IPS-20b (cell line): ENCODE measurements around the gene GMPR.
"Not testable (repeated sequence)": the region's sequence is repeated elsewhere in the genome, so short reads cannot be mapped to it uniquely, and the experiment has no call there.

Source experiments
- H3K27ac ChIP-seq: one replicate; pipeline ENCODE4 v1.5.1; 2013; ENCODE audit warnings: low read length
- H3K27me3 ChIP-seq: 2 replicates; pipeline ENCODE4 v1.6.1; 2013; ENCODE audit warnings: mild to moderate bottlenecking, low read length, inconsistent platforms; ENCODE audit not compliant: insufficient read depth
- H3K36me3 ChIP-seq: 2 replicates; pipeline ENCODE4 v1.6.1; 2013; ENCODE audit warnings: low read depth, mild to moderate bottlenecking, inconsistent platforms, low read length, moderate library complexity; ENCODE audit not compliant: insufficient read depth
- H3K4me1 ChIP-seq: 2 replicates; pipeline ENCODE4 v1.6.1; 2013; ENCODE audit warnings: mild to moderate bottlenecking, control low read depth, inconsistent platforms, low read length, moderate library complexity; ENCODE audit not compliant: insufficient read depth
- H3K4me3 ChIP-seq: 2 replicates; pipeline ENCODE4 v1.5.1; 2013; ENCODE audit warnings: mild to moderate bottlenecking, low read length, inconsistent platforms
- H3K9ac ChIP-seq: 2 replicates; pipeline ENCODE4 v1.6.1; 2013; ENCODE audit warnings: low read depth, mild to moderate bottlenecking, inconsistent platforms, low read length, moderate library complexity
- H3K9me3 ChIP-seq: 2 replicates; pipeline ENCODE4 v1.6.1; 2013; ENCODE audit warnings: mild to moderate bottlenecking, low read depth, low read length, inconsistent platforms; ENCODE audit not compliant: insufficient read depth

The GMPR gene

GRCh38 chr6:16267428-16268263 lies 29.3 kb downstream of the GMPR start:
- no peaks in the 10 kb centered on the region for H3K9me3 ChIP-seq
- H3K4me3 ChIP-seq = no peak overlapping the region

GRCh38 chr6:16269442-16270070 lies 31.2 kb downstream of the GMPR start:
- not testable (repeated sequence) for H3K27ac ChIP-seq, H3K27me3 ChIP-seq

More at GRCh38 chr6:16267428-16268263, 29.3 kb downstream of the GMPR start:
- Histone ChIP-seq H3K9ac (no peak overlapping the region), H3K36me3 (no peaks in the 10 kb centered on the region), H3K27ac (no peak overlapping the region), H3K27me3 (no peaks in the 10 kb centered on the region), H3K4me1 (peaks cover 3% of the 10 kb centered on the region; the same call in 1 of the 2 replicates)

GRCh38 chr6:16270178-16270794 lies 31.9 kb downstream of the GMPR start:
- Histone ChIP-seq H3K9ac (no peak overlapping the region), H3K27ac (no peak overlapping the region)

More at GRCh38 chr6:16269442-16270070, 31.2 kb downstream of the GMPR start:
- H3K9me3 ChIP-seq, H3K4me1 ChIP-seq, H3K36me3 ChIP-seq, H3K9ac ChIP-seq, H3K4me3 ChIP-seq: not testable (repeated sequence)

GRCh38 chr6:16271428-16271827 lies 33.0 kb downstream of the GMPR start:
- H3K36me3 ChIP-seq = no peaks in the 10 kb centered on the region
- H3K27me3 ChIP-seq = no peaks in the 10 kb centered on the region
- H3K4me3 ChIP-seq = no peak overlapping the region
- H3K27ac ChIP-seq = no peak overlapping the region
- no peak overlapping the region for H3K9ac ChIP-seq
- H3K9me3 ChIP-seq = no peaks in the 10 kb centered on the region
- no peaks in the 10 kb centered on the region for H3K4me1 ChIP-seq

More at GRCh38 chr6:16270178-16270794, 31.9 kb downstream of the GMPR start:
- no peak overlapping the region for H3K4me3 ChIP-seq
- no peaks in the 10 kb centered on the region for H3K9me3 ChIP-seq
- no peaks in the 10 kb centered on the region for H3K36me3 ChIP-seq
- no peaks in the 10 kb centered on the region for H3K27me3 ChIP-seq
- no peaks in the 10 kb centered on the region for H3K4me1 ChIP-seq

- Histone ChIP-seq H3K4me3 (no peak overlapping the region), H3K4me1 (no peaks in the 10 kb centered on the region), H3K27me3 (no peaks in the 10 kb centered on the region), H3K9me3 (no peaks in the 10 kb centered on the region), H3K27ac (no peak overlapping the region), H3K9ac (no peak overlapping the region), H3K36me3 (no peaks in the 10 kb centered on the region)
These were observed 33.8 kb downstream of the GMPR start for GRCh38 chr6:16272201-16272600.

GRCh38 chr6:16273256-16273655 lies 34.9 kb downstream of the GMPR start:
- H3K4me3 ChIP-seq = no peak overlapping the region
- no peaks in the 10 kb centered on the region for H3K36me3 ChIP-seq
- H3K9me3 ChIP-seq = no peaks in the 10 kb centered on the region
- H3K27me3 ChIP-seq = no peaks in the 10 kb centered on the region
- no peaks in the 10 kb centered on the region for H3K4me1 ChIP-seq
- no peak overlapping the region for H3K27ac ChIP-seq
- no peak overlapping the region for H3K9ac ChIP-seq

- Histone ChIP-seq H3K27me3 (no peaks in the 10 kb centered on the region), H3K4me1 (no peaks in the 10 kb centered on the region), H3K4me3 (no peak overlapping the region), H3K27ac (no peak overlapping the region), H3K36me3 (no peaks in the 10 kb centered on the region), H3K9me3 (no peaks in the 10 kb centered on the region), H3K9ac (no peak overlapping the region)
These were observed 36.1 kb downstream of the GMPR start for GRCh38 chr6:16274483-16274882.

- no peaks in the 10 kb centered on the region for H3K9me3 ChIP-seq
- no peak overlapping the region for H3K27ac ChIP-seq
- no peak overlapping the region for H3K4me3 ChIP-seq
These were observed 36.6 kb downstream of the GMPR start for GRCh38 chr6:16274885-16275589.

GRCh38 chr6:16277101-16277981 lies 39.0 kb downstream of the GMPR start:
- no peaks in the 10 kb centered on the region for H3K9me3 ChIP-seq
- H3K27ac ChIP-seq = no peak overlapping the region
- no peaks in the 10 kb centered on the region for H3K36me3 ChIP-seq
- no peaks in the 10 kb centered on the region for H3K4me1 ChIP-seq
- H3K9ac ChIP-seq = no peak overlapping the region
- H3K4me3 ChIP-seq = no peak overlapping the region
- H3K27me3 ChIP-seq = no peaks in the 10 kb centered on the region

More at GRCh38 chr6:16274885-16275589, 36.6 kb downstream of the GMPR start:
- Histone ChIP-seq H3K27me3 (no peaks in the 10 kb centered on the region), H3K4me1 (no peaks in the 10 kb centered on the region), H3K36me3 (no peaks in the 10 kb centered on the region), H3K9ac (no peak overlapping the region)

GRCh38 chr6:16278048-16278724 lies 39.8 kb downstream of the GMPR start:
- Histone ChIP-seq H3K4me3 (no peak overlapping the region), H3K9me3 (no peaks in the 10 kb centered on the region), H3K27me3 (no peaks in the 10 kb centered on the region), H3K9ac (no peak overlapping the region), H3K4me1 (no peaks in the 10 kb centered on the region), H3K36me3 (no peaks in the 10 kb centered on the region), H3K27ac (no peak overlapping the region)
